HepG2 (cell line): ENCODE measurements around the gene B3GNT7. TPM values are rescaled to one million over a fixed set of nuclear protein-coding genes. Genes with fewer than 3 reads are reported as not detected.
"Not testable (repeated sequence)": the region's sequence is repeated elsewhere in the genome, so short reads cannot be mapped to it uniquely, and the experiment has no call there.

Experiments
- ATAC-seq: fragments of 200-7000 bp; cut with Tn5 transposase; 3 replicates; pipeline ENCODE4 v1.9.1; 2020; ENCODE audit warnings: mild to moderate bottlenecking, moderate library complexity
- BruUV-seq: library from RNA; stranded (reverse); fragments of 400-500 nt; replicated peaks from 2 replicates; lab custom pipeline; 2021; lab: Mats Ljungman, UMichigan
- CTCF ChIA-PET: fragments of 300-600 bp; formaldehyde crosslinking; extraction: SDS; loops from one replicate; lab custom pipeline; 2021; ENCODE audit warnings: low total read pairs, inconsistent platforms, low intra/inter-chr PET ratio; lab: Yijun Ruan, JAX
- POLR2A ChIA-PET: fragments of 350-600 bp; sonication (Branson Sonifier 250); formaldehyde crosslinking; loops from one replicate; lab custom pipeline; 2020; ENCODE audit warnings: antibody characterized with exemption, inconsistent platforms; lab: Yijun Ruan, JAX
- DNase-seq: peaks from one replicate; pipeline ENCODE4 v3.0.0-alpha.2; 2015; ENCODE audit warnings: low spot score
- FAIRE-seq: peaks from 3 replicates; lab custom pipeline; 2011; peaks lifted over from hg19 to GRCh38; lab: Jason Lieb, UNC
- H2AFZ ChIP-seq: one replicate; pipeline ENCODE4 v1.6.1; 2011; ENCODE audit warnings: low read length, inconsistent platforms
- H3K27ac ChIP-seq: fragments of 300-600 bp; 3 replicates; pipeline ENCODE4 v1.8.0; 2011; ENCODE audit warnings: mixed run types, mild to moderate bottlenecking, mixed read lengths, low read length, inconsistent platforms; ENCODE audit not compliant: insufficient read depth; ENCODE audit errors: extremely low read length
- H3K27me3 ChIP-seq, 2 experiments: fragments of 200-600 bp in 1 of 2; 2 replicates in 1 of 2; 3 replicates in 1 of 2; pipeline versions ENCODE4 v1.6.0 to v1.8.0; 2011; ENCODE audit warnings: low read length in 2 of 2, mild to moderate bottlenecking in 2 of 2, moderate library complexity in 2 of 2, inconsistent platforms in 1 of 2; ENCODE audit not compliant: insufficient read depth in 2 of 2, control insufficient read depth in 1 of 2
- H3K36me3 ChIP-seq, 2 experiments: fragments of 200-600 bp in 1 of 2; replicated peaks in 1 of 2; 2 replicates in 1 of 2; 3 replicates in 1 of 2; pipeline versions ENCODE4 v1.5.1 to v1.8.0; 2011; ENCODE audit warnings: low read length in 2 of 2, inconsistent platforms in 1 of 2; ENCODE audit not compliant: insufficient read depth in 2 of 2, control insufficient read depth in 1 of 2
- H3K4me1 ChIP-seq: 2 replicates; pipeline ENCODE4 v1.5.1; 2012; ENCODE audit warnings: low read length, inconsistent platforms; ENCODE audit not compliant: insufficient read depth
- H3K4me2 ChIP-seq: 2 replicates; pipeline ENCODE4 v1.6.0; 2011; ENCODE audit warnings: low read depth, low read length, inconsistent platforms
- H3K4me3 ChIP-seq, 3 experiments: fragments of 200-600 bp in 1 of 3; sonication (generic), shearing (Covaris generic) in 1 of 3; replicated peaks in 1 of 3; 2 replicates each; pipeline ENCODE4 v1.5.1; 2011 to 2016; ENCODE audit warnings: low read length in 3 of 3, inconsistent platforms in 2 of 3, low read depth in 2 of 3, mild to moderate bottlenecking in 2 of 3, control low read depth in 1 of 3, mixed read lengths in 1 of 3; ENCODE audit not compliant: insufficient read depth in 1 of 3
- H3K79me2 ChIP-seq: one replicate; pipeline ENCODE4 v1.6.1; 2011; ENCODE audit warnings: low read length, inconsistent platforms; ENCODE audit not compliant: insufficient read depth
- H3K9ac ChIP-seq: 2 replicates; pipeline ENCODE4 v1.6.0; 2011; ENCODE audit warnings: mild to moderate bottlenecking, low read depth, low read length, inconsistent platforms; ENCODE audit not compliant: insufficient read depth
- H3K9me3 ChIP-seq: 2 replicates; pipeline ENCODE4 v1.5.1; 2012; ENCODE audit warnings: mild to moderate bottlenecking, low read length
- H4K20me1 ChIP-seq: 2 replicates; pipeline ENCODE4 v1.6.0; 2011; ENCODE audit warnings: inconsistent platforms, mild to moderate bottlenecking, low read length, moderate library complexity; ENCODE audit not compliant: insufficient read depth
- CHD2 ChIP-seq: IDR thresholded peaks from 2 replicates; pipeline ENCODE4 v1.6.1; 2011; ENCODE audit warnings: low read depth, low read length, improper control_type of control experiment
- SKIL ChIP-seq: sonication (generic); formaldehyde crosslinking; IDR thresholded peaks from 2 replicates; pipeline ENCODE4 v1.8.0; 2022; ENCODE audit warnings: missing genetic modification reagents, mild to moderate bottlenecking, moderate library complexity, borderline replicate concordance
- ZNF546 ChIP-seq: sonication (generic); formaldehyde crosslinking; conservative IDR thresholded peaks from 2 replicates; pipeline ENCODE4 v1.8.1; 2023; ENCODE audit warnings: mild to moderate bottlenecking, missing genetic modification reagents
- WGBS: methylation state at CpG from one replicate; pipeline ENCODE4 v1.1.6; 2017; ENCODE audit warnings: low lambda C conversion rate; 5-methylcytosine and 5-hydroxymethylcytosine counted together
- in situ Hi-C: cut with HindIII; loops from 2 replicates; pipeline ENCODE4 v1.10.0; 2017; ENCODE audit warnings: low pct_unique_long_range_greater_than_20kb; ENCODE audit not compliant: extremely low pct_ligation_motif_present
- intact Hi-C: fragments of 100-400 bp; cut with micrococcal nuclease; formaldehyde crosslinking; loops from one replicate; pipeline ENCODE4 v1.10.0; 2022; ENCODE audit not compliant: unreplicated experiment
- polyA plus RNA-seq, 8 experiments: library from polyadenylated mRNA; depleted of rRNA in 3 of 8; stranded (reverse) in 7 of 8; unstranded in 1 of 8; fragments of >200 nt; fragmentation: Illumina TruSeq in 4 of 8; extraction: Trizol in 4 of 8; gene quantifications; 2 replicates each; pipeline versions ENCODE4 v1.2.1 to v1.2.3, GENCODE V29; 2011 to 2016; ENCODE audit warnings: low read depth in 4 of 8, missing spikeins in 1 of 8, mixed read lengths in 1 of 8; ENCODE audit not compliant: insufficient read depth in 1 of 8
- total RNA-seq, 5 experiments: library from RNA; depleted of rRNA; stranded (reverse); fragments of >200 nt; fragmentation: Illumina TruSeq; extraction: Trizol; gene quantifications; 2 replicates each; pipeline ENCODE4 v1.2.3, GENCODE V29; 2016; ENCODE audit warnings: low read depth in 1 of 5

The B3GNT7 gene
- total and polyA plus RNA-seq, 2 of the 13 experiments (the other 11 are each of a cell fraction or from before 2014, with no cell fraction given): 0.04 to 0.24 TPM

DNA sequence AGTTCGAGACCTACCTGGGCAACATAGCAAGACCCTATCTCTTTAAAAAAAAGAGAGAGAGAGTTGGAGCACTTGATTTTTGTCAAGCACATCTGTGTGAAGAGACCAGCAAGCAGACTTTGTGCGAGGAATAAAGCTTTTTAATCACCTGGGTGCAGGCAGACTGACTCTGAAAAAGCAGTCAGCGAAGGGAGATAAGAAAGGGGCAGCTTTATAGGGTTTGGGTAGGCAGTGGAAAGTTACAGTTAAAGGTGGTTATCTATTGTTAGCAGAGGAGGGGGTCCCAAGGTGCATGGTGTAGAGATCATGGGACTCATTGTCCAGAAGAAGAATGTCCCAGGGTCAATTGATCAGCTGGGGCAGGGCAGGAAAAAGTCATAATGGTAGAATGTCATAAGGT is 34.4 kb downstream of the B3GNT7 start:
- Histone ChIP-seq H3K4me3 (no peak overlapping the region), H3K27me3 (peaks cover 0 to 8% of the 10 kb centered on the region in 2 experiments; a peak in 2 of 5 replicates), H3K79me2 (no peaks in the 10 kb centered on the region), H4K20me1 (no peaks in the 10 kb centered on the region), H3K4me2 (no peak overlapping the region), H3K9me3 (peaks cover 14% of the 10 kb centered on the region), H2AFZ (no peak overlapping the region), H3K27ac (no peak overlapping the region), H3K36me3 (no peaks in the 10 kb centered on the region), H3K9ac (no peak overlapping the region), H3K4me1 (peaks cover 14% of the 10 kb centered on the region)
- no peak for FAIRE-seq
- WGBS: 19% methylated on average over 3 of the region's 3 CpGs
- in situ Hi-C loops: no loop called here
- no TSS peak for BruUV-seq
- no peak for DNase-seq
- intact Hi-C loops: no loop called here
- ChIA-PET CTCF (no interaction called here), POLR2A (no interaction called here)
- TF ChIP-seq ZNF546 (CRISPR knock-in tag) (no peak), SKIL (CRISPR knock-in tag) (no peak), CHD2 (no peak)
- no peak for ATAC-seq

DNA sequence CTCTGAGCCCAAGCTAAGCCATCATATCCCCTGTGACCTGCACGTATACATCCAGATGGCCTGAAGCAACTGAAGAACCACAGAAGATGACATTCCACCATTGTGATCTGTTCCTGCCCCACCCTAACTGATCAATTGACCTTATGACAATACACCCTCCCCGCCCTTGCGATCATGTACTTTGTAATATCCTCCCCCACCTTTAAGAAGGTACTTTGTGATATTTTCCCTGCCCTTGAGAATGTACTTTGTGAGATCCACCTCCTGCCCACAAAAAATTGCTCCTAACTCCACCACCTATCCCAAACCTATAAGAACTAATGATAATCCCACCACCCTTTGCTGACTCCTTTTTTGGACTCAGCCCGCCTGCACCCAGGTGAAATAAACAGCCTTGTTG is 34.9 kb downstream of the B3GNT7 start:
- H3K79me2 ChIP-seq, H3K9ac ChIP-seq, ATAC-seq, intact Hi-C loops, POLR2A ChIA-PET, H3K4me2 ChIP-seq, H3K27ac ChIP-seq, FAIRE-seq, H3K4me3 ChIP-seq, CTCF ChIA-PET, DNase-seq, H4K20me1 ChIP-seq, H3K4me1 ChIP-seq, H3K27me3 ChIP-seq, H3K36me3 ChIP-seq, BruUV-seq, H2AFZ ChIP-seq, in situ Hi-C loops: not testable (repeated sequence)
- peaks cover 14% of the 10 kb centered on the region for H3K9me3 ChIP-seq
- 75% methylated on average over 4 of the region's 4 CpGs for WGBS
